GM21360 (cell line): ENCODE results near the gene LYRM9.
A peak's percentile ranks its signal among the peaks of the same experiment; 100 is the strongest.
"Not testable (repeated sequence)": the region's sequence is repeated elsewhere in the genome, so short reads cannot be mapped to it uniquely, and the experiment has no call there.

Experiments used
- ATAC-seq: cut with Tn5 transposase; IDR thresholded peaks from one replicate; pipeline ENCODE4 v1.9.1; 2021; ENCODE audit warnings: mild to moderate bottlenecking, moderate library complexity; ENCODE audit not compliant: unreplicated experiment

The LYRM9 gene

GRCh38 chr17:27892866-27893769 is at the start of gene LYRM9:
TSS of gene LYRM9 (minus strand) at chr17:27893365. CDS start at chr17:27882694, 10,671 bp downstream.
- ATAC-seq: peak; percentile 78

- no peak for ATAC-seq
Observed at GRCh38 chr17:27940503-27941428, 47.6 kb upstream of the LYRM9 start.

- peak; percentile 68 for ATAC-seq
Observed at GRCh38 chr17:27939474-27940465, 46.6 kb upstream of the LYRM9 start.

GRCh38 chr17:27938864-27939263 is 45.7 kb upstream of the LYRM9 start:
- no peak for ATAC-seq

- ATAC-seq: no peak
Observed at GRCh38 chr17:27938241-27938640, 45.1 kb upstream of the LYRM9 start.

DNA sequence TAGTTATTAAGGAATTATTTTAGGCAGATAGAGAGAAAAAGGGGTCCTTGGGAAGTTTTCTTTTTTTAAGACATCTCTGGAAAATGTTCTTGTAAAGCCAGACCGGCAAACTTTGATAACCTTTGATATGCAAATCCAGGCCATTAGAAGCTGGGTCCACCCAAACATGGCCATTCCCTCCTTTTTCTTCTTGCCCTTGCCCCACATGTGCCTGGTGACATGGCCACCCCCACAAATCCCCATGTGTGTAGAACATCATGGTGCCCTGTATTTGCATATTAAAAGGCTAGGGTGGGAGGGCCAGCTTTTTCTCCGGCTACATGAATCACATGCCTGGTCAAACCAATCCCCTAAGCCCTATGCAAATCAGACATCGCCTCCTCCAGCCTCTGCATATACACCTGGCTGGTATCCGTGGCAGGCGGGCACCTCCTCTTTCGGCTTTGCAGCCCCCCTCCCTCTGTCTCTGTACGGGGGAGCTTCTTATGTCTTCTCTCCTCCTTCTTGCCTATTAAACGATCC is 43.9 kb upstream of the LYRM9 start:
- ATAC-seq: no peak

DNA sequence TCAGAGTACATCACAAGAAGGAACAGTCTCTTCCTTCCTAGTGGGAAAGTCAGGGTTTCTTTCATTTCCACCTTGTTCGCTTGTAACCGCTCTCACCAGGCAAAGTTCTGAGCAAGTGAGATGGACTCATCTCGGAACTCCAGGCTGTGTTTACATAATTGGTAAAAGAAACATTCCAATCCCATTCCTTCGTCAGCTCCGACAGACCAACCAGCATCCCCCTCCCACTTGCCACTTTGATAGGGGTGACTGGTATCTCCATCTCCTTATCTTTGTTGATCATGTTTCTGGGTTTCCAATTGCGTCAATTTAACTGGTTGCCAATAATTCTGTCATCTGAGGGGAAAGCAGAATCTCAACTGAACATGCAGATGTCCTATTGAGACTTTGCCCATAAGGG is 36.8 kb upstream of the LYRM9 start:
- no peak for ATAC-seq

GRCh38 chr17:27928587-27928986 is 35.4 kb upstream of the LYRM9 start:
- ATAC-seq: no peak

DNA sequence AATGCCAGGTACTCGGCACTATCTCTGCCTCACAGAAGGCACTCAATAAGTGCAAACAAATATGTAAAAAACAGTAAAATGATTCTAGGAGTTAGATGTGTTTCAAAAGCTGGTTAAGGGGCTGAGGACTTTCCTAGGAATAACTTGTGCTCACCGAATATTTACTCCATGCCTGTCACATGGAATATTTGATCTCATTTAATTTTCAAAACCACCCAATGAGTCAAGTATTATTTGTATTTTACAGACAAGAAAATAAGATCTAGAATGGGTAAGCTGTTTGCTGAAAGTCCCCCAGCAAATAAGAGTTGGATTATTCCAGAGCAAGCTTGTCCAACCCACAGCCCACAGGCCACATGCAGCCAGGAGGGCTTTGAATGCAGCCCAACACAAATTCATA is 34.6 kb upstream of the LYRM9 start:
- no peak for ATAC-seq

- ATAC-seq: no peak
Observed at GRCh38 chr17:27921599-27921998, 28.4 kb upstream of the LYRM9 start.

GRCh38 chr17:27921077-27921476 is 27.9 kb upstream of the LYRM9 start:
- no peak for ATAC-seq

GRCh38 chr17:27920569-27920968 is 27.4 kb upstream of the LYRM9 start:
- ATAC-seq: no peak

DNA sequence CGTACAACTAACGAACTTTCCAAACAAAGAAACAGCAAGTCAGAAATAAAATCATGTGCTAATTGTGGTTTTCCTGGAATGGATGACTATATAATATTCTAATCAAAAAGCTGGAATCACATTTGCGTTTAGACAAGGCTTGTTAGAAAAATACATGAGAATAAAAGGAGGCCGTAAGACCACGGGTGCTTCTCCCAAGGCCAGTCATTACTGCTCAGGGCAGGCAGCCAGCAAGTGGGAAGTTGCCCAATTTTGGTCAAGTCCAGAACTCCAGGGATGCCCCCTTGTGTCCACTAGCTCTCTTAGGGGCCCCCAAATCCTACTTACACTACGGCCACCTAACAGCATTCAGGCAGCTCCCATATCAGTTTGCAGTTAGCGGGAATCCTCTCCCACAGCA is 25.9 kb upstream of the LYRM9 start:
- no peak for ATAC-seq

- ATAC-seq: no peak
Observed at GRCh38 chr17:27918498-27918897, 25.3 kb upstream of the LYRM9 start.

GRCh38 chr17:27917000-27917399 is 23.8 kb upstream of the LYRM9 start:
- no peak for ATAC-seq

DNA sequence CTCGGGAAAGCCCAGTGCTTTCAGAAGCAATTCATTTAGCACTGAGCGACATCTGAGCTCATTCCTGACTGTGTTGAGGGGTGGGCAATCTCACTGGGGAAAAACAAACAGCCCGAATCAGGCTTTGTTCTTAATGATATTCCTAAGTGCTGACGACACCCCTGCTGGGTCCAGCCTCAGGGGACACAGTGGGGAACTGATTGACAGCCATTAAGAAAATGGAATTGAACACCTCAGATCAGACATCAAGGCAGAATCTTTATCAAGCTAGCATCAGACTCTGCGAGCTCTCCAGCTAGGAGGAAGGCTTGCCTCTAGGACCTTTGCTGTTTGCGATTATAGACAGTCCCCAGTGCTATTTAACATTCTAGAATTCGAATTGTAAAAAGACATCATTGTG is 22.5 kb upstream of the LYRM9 start:
- no peak for ATAC-seq

DNA sequence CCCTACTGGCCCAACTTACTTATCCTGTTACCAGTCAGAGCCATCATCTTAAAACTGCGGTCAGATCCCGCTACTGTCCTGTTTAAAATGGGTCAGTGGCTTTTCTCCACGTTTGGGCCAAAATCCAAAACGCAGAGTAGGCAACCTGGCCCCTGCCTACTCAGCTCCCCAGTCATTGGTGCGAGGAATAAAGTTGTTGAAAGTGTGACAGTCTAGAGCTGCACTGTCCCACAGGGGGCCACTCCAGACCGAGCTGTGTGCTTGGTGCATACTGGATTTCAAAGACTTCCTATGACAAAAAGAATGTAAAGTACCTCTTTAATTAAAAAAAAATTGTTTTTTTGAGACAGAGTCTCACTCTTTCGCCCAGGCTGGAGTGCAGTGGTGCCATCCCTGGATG is 21.2 kb upstream of the LYRM9 start:
- no peak for ATAC-seq

GRCh38 chr17:27912964-27913363 is 19.8 kb upstream of the LYRM9 start:
- ATAC-seq: no peak

DNA sequence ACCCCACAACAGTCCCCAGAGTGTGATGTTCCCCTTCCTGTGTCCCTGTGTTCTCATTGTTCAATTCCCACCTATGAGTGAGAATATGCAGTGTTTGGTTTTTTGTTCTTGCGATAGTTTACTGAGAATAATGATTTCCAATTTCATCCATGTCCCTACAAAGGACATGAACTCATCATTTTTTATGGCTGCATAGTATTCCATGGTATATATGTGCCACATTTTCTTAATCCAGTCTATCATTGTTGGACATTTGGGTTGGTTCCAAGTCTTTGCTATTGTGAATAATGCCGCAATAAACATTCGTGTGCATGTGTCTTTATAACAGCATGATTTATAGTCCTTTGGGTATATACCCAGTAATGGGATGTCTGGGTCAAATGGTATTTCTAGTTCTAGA is 19.1 kb upstream of the LYRM9 start:
- ATAC-seq: not testable (repeated sequence)

- no peak for ATAC-seq
Observed at GRCh38 chr17:27907976-27908558, 14.9 kb upstream of the LYRM9 start.
